Measurements from ENCODE around the gene DUSP5.
"Not testable (repeated sequence)": the region's sequence is repeated elsewhere in the genome, so short reads cannot be mapped to it uniquely, and the experiment has no call there.

- TF ChIP-seq, protein P1, sequence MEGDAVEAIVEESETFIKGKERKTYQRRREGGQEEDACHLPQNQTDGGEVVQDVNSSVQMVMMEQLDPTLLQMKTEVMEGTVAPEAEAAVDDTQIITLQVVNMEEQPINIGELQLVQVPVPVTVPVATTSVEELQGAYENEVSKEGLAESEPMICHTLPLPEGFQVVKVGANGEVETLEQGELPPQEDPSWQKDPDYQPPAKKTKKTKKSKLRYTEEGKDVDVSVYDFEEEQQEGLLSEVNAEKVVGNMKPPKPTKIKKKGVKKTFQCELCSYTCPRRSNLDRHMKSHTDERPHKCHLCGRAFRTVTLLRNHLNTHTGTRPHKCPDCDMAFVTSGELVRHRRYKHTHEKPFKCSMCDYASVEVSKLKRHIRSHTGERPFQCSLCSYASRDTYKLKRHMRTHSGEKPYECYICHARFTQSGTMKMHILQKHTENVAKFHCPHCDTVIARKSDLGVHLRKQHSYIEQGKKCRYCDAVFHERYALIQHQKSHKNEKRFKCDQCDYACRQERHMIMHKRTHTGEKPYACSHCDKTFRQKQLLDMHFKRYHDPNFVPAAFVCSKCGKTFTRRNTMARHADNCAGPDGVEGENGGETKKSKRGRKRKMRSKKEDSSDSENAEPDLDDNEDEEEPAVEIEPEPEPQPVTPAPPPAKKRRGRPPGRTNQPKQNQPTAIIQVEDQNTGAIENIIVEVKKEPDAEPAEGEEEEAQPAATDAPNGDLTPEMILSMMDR (IDR thresholded peaks at IDR 0.05; ENCODE audit: low read length) = not testable (repeated sequence)
- TF ChIP-seq EZH2phosphoT487 (IDR thresholded peaks at IDR 0.05; ENCODE audit: low read length) = not testable (repeated sequence)
Measured at GRCh38 chr10:110528997-110529524, 31.4 kb downstream of the DUSP5 start.
